AG04450 (cell line): ENCODE results near the gene OR5M3. TPM values are rescaled to one million over a fixed set of nuclear protein-coding genes. Genes with fewer than 3 reads are reported as not detected.

Experiments used
- CTCF ChIA-PET: fragments of 300-600, 350-600 bp; formaldehyde crosslinking; extraction: SDS; loops from one replicate; lab custom pipeline; 2022; ENCODE audit warnings: antibody characterized with exemption, inconsistent platforms; lab: Charles Lee
- POLR2A ChIA-PET: fragments of 350-600 bp; formaldehyde crosslinking; extraction: SDS; loops from one replicate; lab custom pipeline; 2021; ENCODE audit warnings: antibody characterized with exemption, inconsistent platforms; lab: Yijun Ruan, JAX
- DNase-seq: peaks from one replicate; pipeline ENCODE4 v3.0.0-alpha.2; 2011; ENCODE audit warnings: low read depth, low spot score
- H3K27ac ChIP-seq: one replicate; pipeline ENCODE4 v1.5.1; 2012; ENCODE audit warnings: low read depth, low read length, control low read depth
- H3K27me3 ChIP-seq: one replicate; pipeline ENCODE4 v1.6.0; 2012; ENCODE audit warnings: low read length; ENCODE audit not compliant: control insufficient read depth, insufficient read depth
- H3K4me3 ChIP-seq: 2 replicates; pipeline ENCODE4 v1.5.1; 2011; ENCODE audit warnings: mild to moderate bottlenecking, low read depth, low read length, control low read depth
- H3K9me3 ChIP-seq: 2 replicates; pipeline ENCODE4 v1.5.1; 2012; ENCODE audit warnings: low read length; ENCODE audit not compliant: control insufficient read depth, insufficient read depth
- polyA minus RNA-seq: library from RNA; depleted of rRNA, polyadenylated mRNA; stranded (reverse); fragments of >200 nt; gene quantifications from 2 replicates; pipeline ENCODE4 v1.2.3, GENCODE V29; 2011; rRNA and poly(A)+ RNA removed
- polyA plus RNA-seq: library from polyadenylated mRNA; depleted of rRNA; stranded (reverse); fragments of >200 nt; gene quantifications from 2 replicates; pipeline ENCODE4 v1.2.3, GENCODE V29; 2011; rRNA removed
- TF ChIP-seq, protein P1 (sequence below): IDR thresholded peaks from 2 replicates; pipeline ENCODE4 v1.5.1; 2011; ENCODE audit warnings: low read depth, low read length, control low read depth, inconsistent platforms

Gene OR5M3
- polyA plus RNA-seq (not detected in 2 replicates), polyA minus RNA-seq (not detected in 2 replicates)

- H3K4me3 ChIP-seq: no peak within 1 kb of the TSS
- no peaks in the 10 kb centered on the region for H3K27me3 ChIP-seq
- TF ChIP-seq, protein P1, sequence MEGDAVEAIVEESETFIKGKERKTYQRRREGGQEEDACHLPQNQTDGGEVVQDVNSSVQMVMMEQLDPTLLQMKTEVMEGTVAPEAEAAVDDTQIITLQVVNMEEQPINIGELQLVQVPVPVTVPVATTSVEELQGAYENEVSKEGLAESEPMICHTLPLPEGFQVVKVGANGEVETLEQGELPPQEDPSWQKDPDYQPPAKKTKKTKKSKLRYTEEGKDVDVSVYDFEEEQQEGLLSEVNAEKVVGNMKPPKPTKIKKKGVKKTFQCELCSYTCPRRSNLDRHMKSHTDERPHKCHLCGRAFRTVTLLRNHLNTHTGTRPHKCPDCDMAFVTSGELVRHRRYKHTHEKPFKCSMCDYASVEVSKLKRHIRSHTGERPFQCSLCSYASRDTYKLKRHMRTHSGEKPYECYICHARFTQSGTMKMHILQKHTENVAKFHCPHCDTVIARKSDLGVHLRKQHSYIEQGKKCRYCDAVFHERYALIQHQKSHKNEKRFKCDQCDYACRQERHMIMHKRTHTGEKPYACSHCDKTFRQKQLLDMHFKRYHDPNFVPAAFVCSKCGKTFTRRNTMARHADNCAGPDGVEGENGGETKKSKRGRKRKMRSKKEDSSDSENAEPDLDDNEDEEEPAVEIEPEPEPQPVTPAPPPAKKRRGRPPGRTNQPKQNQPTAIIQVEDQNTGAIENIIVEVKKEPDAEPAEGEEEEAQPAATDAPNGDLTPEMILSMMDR: no peak
- ChIA-PET CTCF (no interaction called here), POLR2A (no interaction called here)
- peaks cover 8% of the 10 kb centered on the region; the same call in 1 of the 2 replicates for H3K9me3 ChIP-seq
- H3K27ac ChIP-seq: no peak within 1 kb of the TSS
- no peak for DNase-seq
Observed at GRCh38 chr11:56473252-56473651, at the start of gene OR5M3. TSS of gene OR5M3 (minus strand) at chr11:56473352. CDS start at chr11:56470497, 2,855 bp downstream.

- H3K4me3 ChIP-seq: no peak overlapping the region
- POLR2A ChIA-PET: no interaction called here
- H3K27me3 ChIP-seq: no peaks in the 10 kb centered on the region
- TF ChIP-seq, protein P1: no peak
- peaks cover 3% of the 10 kb centered on the region; the same call in 1 of the 2 replicates for H3K9me3 ChIP-seq
- no peak overlapping the region for H3K27ac ChIP-seq
- CTCF ChIA-PET: no interaction called here
- no peak for DNase-seq
Observed at GRCh38 chr11:56522008-56522407, 48.9 kb upstream of the OR5M3 start.

- no peaks in the 10 kb centered on the region; the same call in 1 of the 2 replicates for H3K9me3 ChIP-seq
- no peak overlapping the region for H3K4me3 ChIP-seq
- DNase-seq: no peak
- H3K27ac ChIP-seq: no peak overlapping the region
- ChIA-PET POLR2A (no interaction called here), CTCF (no interaction called here)
- TF ChIP-seq, protein P1: no peak
- no peaks in the 10 kb centered on the region for H3K27me3 ChIP-seq
Observed at GRCh38 chr11:56513280-56513679, 40.1 kb upstream of the OR5M3 start.

DNA sequence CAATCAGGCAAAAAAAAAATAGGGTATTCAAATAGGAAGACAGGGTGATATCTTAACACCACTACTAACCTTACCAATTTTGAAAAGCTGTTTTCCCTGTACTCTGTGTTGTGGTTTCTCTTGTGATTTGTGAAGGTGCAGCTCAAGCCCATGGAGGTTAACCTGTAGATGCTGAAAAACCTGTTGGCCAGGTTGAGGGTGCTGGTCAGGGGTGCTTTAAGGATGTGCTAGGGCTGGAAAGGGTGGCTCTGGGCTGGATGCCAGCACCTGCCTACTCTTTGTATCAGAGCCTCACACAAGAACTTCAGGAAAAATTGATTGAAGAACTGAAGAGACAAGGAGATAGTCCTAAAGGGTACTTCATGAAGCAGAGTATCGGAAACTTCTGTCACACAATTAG is 36.3 kb upstream of the OR5M3 start:
- CTCF ChIA-PET: no interaction called here
- no peak overlapping the region for H3K27ac ChIP-seq

DNA sequence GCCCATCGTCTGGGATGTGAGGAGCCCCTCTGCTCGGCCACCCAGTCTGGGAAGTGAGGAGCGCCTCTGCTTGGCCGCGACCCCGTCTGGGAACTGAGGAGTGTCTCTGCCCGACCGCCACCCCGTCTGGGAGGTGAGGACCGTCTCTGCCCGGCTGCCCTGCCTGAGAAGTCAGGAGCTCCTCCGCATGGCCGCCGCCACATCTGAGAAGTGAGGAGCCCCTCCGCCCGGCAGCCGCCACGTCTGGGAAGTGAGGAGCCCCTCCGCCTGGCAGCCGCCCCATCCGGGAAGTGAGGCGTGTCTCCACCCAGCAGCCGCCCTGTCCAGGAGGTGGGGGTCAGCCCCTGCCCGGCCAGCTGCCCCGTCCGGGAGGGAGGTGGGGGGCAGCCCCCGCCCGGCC is 23.9 kb upstream of the OR5M3 start:
- no peak overlapping the region for H3K27ac ChIP-seq
- peaks cover 20% of the 10 kb centered on the region for H3K9me3 ChIP-seq
- TF ChIP-seq, protein P1: no peak
- H3K4me3 ChIP-seq: no peak overlapping the region
- H3K27me3 ChIP-seq: no peaks in the 10 kb centered on the region
- ChIA-PET POLR2A (no interaction called here), CTCF (no interaction called here)
- no peak for DNase-seq

More for the DNA sequence above, 36.3 kb upstream of the OR5M3 start:
- Histone ChIP-seq H3K27me3 (no peaks in the 10 kb centered on the region), H3K4me3 (no peak overlapping the region), H3K9me3 (peaks cover 4% of the 10 kb centered on the region; the same call in 1 of the 2 replicates)
- POLR2A ChIA-PET: no interaction called here
- no peak for DNase-seq
- TF ChIP-seq, protein P1: no peak
